ENCODE results near the gene DGKD.

Gene DGKD

DNA sequence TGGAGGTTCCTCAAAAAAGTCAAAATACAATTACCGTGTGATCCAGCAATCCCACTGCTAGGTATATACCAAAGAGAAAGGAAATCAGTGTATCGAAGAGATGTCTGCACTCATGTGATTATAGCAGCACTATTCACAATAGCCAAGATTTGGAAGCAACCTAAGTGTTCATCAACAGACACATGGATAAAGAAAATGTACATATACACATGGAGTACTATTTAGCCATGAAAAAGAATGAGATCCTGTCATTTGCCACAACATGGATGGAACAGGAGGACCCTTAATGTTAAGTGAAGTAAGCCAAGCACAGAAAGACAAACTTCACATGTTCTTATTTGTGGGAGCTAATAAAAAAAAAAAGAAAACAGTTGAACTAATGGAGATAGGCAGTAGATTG lies 78.7 kb downstream of the DGKD start:
- H3K4me3 ChIP-seq (ENCODE audit: low read length), result no peak overlapping the region
- TF ChIP-seq, protein P1, sequence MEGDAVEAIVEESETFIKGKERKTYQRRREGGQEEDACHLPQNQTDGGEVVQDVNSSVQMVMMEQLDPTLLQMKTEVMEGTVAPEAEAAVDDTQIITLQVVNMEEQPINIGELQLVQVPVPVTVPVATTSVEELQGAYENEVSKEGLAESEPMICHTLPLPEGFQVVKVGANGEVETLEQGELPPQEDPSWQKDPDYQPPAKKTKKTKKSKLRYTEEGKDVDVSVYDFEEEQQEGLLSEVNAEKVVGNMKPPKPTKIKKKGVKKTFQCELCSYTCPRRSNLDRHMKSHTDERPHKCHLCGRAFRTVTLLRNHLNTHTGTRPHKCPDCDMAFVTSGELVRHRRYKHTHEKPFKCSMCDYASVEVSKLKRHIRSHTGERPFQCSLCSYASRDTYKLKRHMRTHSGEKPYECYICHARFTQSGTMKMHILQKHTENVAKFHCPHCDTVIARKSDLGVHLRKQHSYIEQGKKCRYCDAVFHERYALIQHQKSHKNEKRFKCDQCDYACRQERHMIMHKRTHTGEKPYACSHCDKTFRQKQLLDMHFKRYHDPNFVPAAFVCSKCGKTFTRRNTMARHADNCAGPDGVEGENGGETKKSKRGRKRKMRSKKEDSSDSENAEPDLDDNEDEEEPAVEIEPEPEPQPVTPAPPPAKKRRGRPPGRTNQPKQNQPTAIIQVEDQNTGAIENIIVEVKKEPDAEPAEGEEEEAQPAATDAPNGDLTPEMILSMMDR (IDR thresholded peaks at IDR 0.05; ENCODE audit: insufficient read depth, low read depth, low read length, missing control alignments), result no peak
- DNase-seq (ENCODE audit: low read depth), result no peak

DNA sequence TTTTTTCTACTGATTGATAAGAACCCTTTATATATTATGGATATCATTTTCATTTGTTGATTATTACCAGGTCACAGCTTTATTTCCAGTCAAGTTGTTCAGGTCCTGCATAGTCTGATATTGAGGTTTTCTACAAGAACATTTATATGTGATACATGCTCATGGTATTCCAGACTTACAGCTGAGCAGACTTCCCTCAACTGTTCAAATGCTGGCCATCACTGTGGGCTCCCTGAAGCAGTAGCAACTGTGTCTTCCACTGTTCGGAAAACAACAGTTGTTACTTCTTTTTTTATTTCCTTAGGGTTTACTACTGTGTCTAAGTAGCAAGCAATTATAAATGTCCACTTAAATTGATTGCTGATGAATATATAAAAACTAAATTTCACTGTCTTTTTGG lies 79.5 kb downstream of the DGKD start:
- no peak for DNase-seq (ENCODE audit: low read depth)
- TF ChIP-seq, protein P1 (IDR thresholded peaks at IDR 0.05; ENCODE audit: insufficient read depth, low read depth, low read length, missing control alignments), result no peak

DNA sequence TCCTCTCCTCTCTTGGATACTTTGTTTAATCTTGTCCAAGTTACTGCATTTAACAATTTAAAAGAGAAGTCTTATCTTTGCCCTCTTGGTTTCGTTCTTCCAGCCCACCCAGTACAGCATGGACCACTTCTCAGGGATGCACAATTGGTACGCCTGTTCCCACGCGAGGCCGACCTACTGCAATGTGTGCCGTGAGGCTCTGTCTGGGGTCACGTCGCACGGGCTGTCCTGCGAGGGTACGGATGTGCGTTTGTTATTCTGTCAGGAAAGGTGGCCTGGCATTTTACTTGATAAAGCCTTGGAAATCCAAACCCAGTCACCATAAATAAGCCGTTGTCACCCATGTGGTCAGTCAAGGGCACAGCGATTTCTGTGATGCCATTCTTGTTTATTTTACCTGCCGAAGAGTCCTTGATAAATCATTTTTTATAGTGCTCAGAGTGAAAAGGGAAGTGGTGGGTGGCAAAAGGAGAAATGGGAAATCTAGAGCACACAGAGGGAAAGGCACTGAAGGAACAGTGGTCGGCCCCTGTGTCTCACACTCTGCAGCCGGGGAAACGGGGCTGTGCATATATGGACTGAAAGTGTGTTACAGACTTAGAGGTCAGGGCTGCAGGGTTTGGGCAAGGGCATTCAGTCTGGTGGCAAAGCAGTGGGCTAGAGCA lies 80.5 kb downstream of the DGKD start:
- TF ChIP-seq, protein P1 (IDR thresholded peaks at IDR 0.05; ENCODE audit: insufficient read depth, low read depth, low read length, missing control alignments), result no peak
- no peak overlapping the region for H3K4me3 ChIP-seq (ENCODE audit: low read length)
- no peak for DNase-seq (ENCODE audit: low read depth)

More for the DNA sequence above, 79.5 kb downstream of the DGKD start:
- H3K4me3 ChIP-seq (ENCODE audit: low read length), result no peak overlapping the region

DNA sequence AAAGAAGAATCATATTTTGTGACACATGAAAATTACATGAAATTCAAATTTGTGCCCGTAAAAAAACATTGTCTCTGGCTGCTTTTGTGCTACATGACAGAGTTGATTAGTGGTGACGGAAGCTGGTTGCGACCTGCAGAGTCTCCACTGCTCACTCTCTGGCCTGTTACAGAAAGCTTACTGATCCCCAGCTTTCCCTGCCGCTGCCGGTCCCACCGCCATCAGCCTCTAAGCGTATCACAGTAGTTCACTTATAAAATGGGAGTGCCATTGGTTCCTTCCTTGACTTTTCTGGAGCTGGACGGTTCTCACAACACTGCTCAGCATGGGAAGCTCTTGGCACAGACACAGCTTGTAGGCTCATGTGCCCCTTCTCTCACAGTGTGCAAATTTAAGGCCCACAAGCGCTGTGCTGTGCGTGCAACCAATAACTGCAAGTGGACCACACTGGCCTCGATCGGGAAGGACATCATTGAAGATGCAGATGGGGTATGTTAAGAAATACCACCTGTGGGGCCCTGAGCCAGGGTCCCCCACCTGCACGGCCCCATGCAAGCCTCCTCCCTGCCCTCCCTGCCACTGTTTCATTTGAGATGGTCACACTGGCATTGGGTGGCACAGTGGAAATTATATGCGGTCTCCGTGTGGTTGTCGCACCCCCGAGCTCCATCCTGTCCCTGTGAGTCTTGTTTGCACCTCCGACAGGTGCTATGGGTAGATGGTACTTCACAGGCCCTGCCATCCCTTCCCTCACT lies 81.3 kb downstream of the DGKD start:
- no peak for DNase-seq (ENCODE audit: low read depth)

DNA sequence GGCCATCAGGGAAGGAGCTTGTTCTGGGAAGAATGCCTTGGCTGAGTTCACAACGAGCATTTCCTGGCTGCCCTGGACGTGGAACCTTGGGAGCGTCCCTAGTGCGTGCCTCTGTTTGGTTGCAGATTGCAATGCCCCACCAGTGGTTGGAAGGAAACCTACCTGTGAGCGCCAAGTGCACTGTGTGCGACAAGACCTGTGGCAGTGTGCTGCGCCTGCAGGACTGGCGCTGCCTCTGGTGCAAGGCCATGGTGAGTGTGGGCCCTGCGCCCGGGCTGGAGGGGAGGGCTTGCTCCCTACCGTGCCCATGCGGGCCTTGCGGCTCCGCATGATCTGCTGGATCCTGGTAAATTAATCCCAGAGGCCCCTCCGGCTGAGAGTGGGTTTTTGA lies 81.9 kb downstream of the DGKD start:
- no peak for DNase-seq (ENCODE audit: low read depth)
- TF ChIP-seq, protein P1 (IDR thresholded peaks at IDR 0.05; ENCODE audit: insufficient read depth, low read depth, low read length, missing control alignments), result no peak
- no peak overlapping the region for H3K4me3 ChIP-seq (ENCODE audit: low read length)

More for the DNA sequence above, 81.3 kb downstream of the DGKD start:
- H3K4me3 ChIP-seq (ENCODE audit: low read length), result no peak overlapping the region
- TF ChIP-seq, protein P1 (IDR thresholded peaks at IDR 0.05; ENCODE audit: insufficient read depth, low read depth, low read length, missing control alignments), result no peak

DNA sequence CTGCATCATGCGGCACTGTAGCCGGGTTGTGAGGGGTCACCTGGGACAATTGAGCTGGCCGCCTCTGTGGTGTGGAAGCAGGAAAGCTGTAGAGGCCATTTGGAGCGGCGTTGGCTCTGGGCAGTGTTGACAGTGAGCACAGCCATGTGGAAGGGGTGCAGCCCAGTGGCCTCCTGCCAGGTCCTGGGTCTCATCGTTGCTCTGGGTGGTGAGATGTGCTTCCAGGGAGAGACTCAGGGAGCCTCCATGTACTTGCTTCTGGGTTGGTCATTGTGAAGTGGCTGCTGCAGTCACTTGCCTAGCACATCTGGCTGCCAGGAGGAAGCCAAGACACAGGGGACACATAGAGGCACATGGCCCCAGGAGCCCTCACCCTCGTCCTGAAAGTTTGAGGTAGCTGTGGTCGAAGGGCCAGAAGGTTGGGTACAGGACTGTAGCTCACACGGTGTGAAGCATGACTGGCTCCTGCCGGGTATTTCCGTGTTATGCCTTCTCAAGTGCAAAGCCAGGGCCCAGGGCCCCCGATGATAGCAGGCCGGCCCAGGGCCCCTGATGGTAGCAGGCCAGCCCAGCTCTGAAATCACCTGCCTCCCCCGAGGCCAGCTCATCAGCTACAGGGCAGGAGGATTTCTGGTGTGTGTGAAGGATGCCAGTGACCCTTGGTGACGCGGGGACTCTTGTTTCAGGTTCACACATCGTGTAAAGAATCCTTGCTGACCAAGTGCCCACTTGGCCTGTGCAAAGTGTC lies 82.6 kb downstream of the DGKD start:
- TF ChIP-seq, protein P1 (IDR thresholded peaks at IDR 0.05; ENCODE audit: insufficient read depth, low read depth, low read length, missing control alignments), result no peak
- DNase-seq (ENCODE audit: low read depth), result no peak
- H3K4me3 ChIP-seq (ENCODE audit: low read length), result no peak overlapping the region
